MM.1S (cell line): Measurements from ENCODE around the gene HIP1.
"Not testable (repeated sequence)": the region's sequence is repeated elsewhere in the genome, so short reads cannot be mapped to it uniquely, and the experiment has no call there.

ENCODE experiments used
- CTCF ChIP-seq: fragments of 300-600 bp; sonication (generic); IDR thresholded peaks from 2 replicates; pipeline ENCODE4 v1.5.1; 2016; ENCODE audit warnings: antibody characterized with exemption, low read length, mixed read lengths
- EZH2 ChIP-seq: fragments of 300-600 bp; sonication (generic); optimal IDR thresholded peaks from 2 replicates; pipeline ENCODE3; 2017; ENCODE audit warnings: low read depth, mild to moderate bottlenecking, antibody characterized with exemption, low read length, mixed read lengths
- EZH2phosphoT487 ChIP-seq: fragments of 300-600 bp; sonication (generic); IDR thresholded peaks from 2 replicates; pipeline ENCODE4 v1.6.1; 2018; ENCODE audit warnings: antibody characterized with exemption, low read length

- TF ChIP-seq CTCF, EZH2, EZH2phosphoT487: not testable (repeated sequence)
Measured at GRCh38 chr7:75556835-75557234, 181.9 kb downstream of the HIP1 start.
